ENCODE data around the gene CCDC142.

GRCh38 chr2:74499267-74499939 is 16.6 kb upstream of the CCDC142 start, which contains the start of gene LBX2:
- TF ChIP-seq CTCF (IDR thresholded peaks at IDR 0.05) (no peak), POLR2A (IDR thresholded peaks at IDR 0.05) (no peak)

Data from heart left ventricle (tissue), 13 donors.